HL-60 (cell line): Measurements from ENCODE around the gene AGAP3.

Experiments
- GABPA ChIP-seq: IDR thresholded peaks from 2 replicates; pipeline ENCODE4 v1.6.1; 2012; ENCODE audit warnings: low read depth
- POLR2AphosphoS5 ChIP-seq: IDR thresholded peaks from 2 replicates; pipeline ENCODE4 v1.6.1; 2012; ENCODE audit warnings: low read depth
- TF ChIP-seq, protein P1 (sequence below): IDR thresholded peaks from one replicate; pipeline ENCODE4 v1.5.1; 2011; ENCODE audit warnings: low read length, control low read depth, inconsistent platforms; ENCODE audit not compliant: insufficient read depth
- TF ChIP-seq, protein P2 (sequence below): IDR thresholded peaks from 2 replicates; pipeline ENCODE4 v1.6.1; 2012; ENCODE audit warnings: low read depth; ENCODE audit not compliant: insufficient replicate concordance

DNA sequence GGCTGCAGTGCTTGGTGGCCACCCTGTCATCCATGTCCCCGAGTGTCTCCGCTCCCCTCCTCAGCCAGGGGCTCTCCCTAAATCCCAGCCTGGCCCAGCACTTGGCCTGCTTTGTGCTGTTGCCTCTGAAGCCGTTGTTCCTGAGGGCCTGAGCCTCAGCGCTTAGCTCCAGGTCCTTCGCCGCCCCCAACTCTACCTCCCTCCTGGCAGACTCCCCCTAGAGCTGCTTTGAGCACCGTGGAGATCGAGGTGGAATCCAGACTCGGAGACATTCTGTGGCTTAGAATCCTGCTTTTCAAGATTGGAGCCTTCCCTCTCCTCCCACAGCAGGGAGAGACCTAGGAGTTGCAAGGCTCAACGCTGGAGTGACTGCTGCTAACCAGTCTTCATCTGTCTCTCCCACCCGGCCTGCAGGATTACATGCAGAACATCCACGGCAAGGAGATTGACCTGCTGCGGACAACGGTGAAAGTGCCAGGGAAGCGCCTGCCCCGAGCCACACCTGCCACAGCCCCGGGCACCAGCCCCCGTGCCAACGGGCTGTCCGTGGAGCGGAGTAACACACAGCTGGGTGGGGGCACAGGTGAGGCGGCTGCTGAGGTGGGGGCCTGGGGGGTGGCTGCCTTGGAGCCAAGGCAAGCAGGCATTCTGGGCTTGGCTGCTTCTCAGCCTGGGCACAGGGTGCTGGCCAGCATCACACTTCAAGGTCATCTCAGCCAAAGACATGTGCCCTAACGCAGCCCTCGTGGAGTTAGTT is 47.9 kb downstream of the AGAP3 start:
- TF ChIP-seq, protein P1, sequence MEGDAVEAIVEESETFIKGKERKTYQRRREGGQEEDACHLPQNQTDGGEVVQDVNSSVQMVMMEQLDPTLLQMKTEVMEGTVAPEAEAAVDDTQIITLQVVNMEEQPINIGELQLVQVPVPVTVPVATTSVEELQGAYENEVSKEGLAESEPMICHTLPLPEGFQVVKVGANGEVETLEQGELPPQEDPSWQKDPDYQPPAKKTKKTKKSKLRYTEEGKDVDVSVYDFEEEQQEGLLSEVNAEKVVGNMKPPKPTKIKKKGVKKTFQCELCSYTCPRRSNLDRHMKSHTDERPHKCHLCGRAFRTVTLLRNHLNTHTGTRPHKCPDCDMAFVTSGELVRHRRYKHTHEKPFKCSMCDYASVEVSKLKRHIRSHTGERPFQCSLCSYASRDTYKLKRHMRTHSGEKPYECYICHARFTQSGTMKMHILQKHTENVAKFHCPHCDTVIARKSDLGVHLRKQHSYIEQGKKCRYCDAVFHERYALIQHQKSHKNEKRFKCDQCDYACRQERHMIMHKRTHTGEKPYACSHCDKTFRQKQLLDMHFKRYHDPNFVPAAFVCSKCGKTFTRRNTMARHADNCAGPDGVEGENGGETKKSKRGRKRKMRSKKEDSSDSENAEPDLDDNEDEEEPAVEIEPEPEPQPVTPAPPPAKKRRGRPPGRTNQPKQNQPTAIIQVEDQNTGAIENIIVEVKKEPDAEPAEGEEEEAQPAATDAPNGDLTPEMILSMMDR: no peak
- TF ChIP-seq POLR2AphosphoS5 (no peak), GABPA (no peak)
- TF ChIP-seq, protein P2, sequence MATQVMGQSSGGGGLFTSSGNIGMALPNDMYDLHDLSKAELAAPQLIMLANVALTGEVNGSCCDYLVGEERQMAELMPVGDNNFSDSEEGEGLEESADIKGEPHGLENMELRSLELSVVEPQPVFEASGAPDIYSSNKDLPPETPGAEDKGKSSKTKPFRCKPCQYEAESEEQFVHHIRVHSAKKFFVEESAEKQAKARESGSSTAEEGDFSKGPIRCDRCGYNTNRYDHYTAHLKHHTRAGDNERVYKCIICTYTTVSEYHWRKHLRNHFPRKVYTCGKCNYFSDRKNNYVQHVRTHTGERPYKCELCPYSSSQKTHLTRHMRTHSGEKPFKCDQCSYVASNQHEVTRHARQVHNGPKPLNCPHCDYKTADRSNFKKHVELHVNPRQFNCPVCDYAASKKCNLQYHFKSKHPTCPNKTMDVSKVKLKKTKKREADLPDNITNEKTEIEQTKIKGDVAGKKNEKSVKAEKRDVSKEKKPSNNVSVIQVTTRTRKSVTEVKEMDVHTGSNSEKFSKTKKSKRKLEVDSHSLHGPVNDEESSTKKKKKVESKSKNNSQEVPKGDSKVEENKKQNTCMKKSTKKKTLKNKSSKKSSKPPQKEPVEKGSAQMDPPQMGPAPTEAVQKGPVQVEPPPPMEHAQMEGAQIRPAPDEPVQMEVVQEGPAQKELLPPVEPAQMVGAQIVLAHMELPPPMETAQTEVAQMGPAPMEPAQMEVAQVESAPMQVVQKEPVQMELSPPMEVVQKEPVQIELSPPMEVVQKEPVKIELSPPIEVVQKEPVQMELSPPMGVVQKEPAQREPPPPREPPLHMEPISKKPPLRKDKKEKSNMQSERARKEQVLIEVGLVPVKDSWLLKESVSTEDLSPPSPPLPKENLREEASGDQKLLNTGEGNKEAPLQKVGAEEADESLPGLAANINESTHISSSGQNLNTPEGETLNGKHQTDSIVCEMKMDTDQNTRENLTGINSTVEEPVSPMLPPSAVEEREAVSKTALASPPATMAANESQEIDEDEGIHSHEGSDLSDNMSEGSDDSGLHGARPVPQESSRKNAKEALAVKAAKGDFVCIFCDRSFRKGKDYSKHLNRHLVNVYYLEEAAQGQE: no peak
